Vagina (tissue), 2 donors: ENCODE measurements around the gene GPR176.

ENCODE experiments used
- POLR2A ChIP-seq, 2 donors: fragments of 450-650 bp; IDR thresholded peaks; one replicate each; pipeline ENCODE4 v1.6.1; 2017; ENCODE audit warnings: antibody characterized with exemption in 2 of 2, mild to moderate bottlenecking in 2 of 2, moderate library complexity in 2 of 2
- TF ChIP-seq, protein P1 (sequence below), 3 experiments: fragments of 450-650 bp in 2 of 3; fragments of 200-600 bp in 1 of 3; sonication (generic) in 1 of 3; IDR thresholded peaks; one replicate each; pipeline ENCODE4 v1.5.1; 2017 to 2019; ENCODE audit warnings: antibody characterized with exemption in 3 of 3, mild to moderate bottlenecking in 2 of 3, moderate library complexity in 2 of 3

DNA sequence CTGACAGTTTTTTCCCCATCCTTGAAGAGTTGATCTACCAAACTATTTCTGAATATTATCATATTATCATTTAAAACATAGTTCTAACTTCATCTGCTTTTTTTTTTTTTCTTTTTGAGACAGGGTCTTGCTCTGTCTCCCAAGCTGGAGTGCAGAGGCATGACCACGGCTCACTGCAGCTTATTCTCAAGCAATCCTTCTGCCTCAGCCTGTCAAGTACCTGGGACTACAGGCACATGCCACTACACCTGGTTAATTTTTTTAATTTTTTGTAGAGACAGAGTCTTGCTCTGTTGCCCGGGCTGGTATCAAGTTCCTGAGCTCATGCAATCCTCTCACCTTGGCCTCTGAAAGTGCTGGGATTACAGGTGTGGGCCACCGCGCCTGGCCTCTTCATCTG lies 15.2 kb upstream of the GPR176 start:
- TF ChIP-seq, protein P1, sequence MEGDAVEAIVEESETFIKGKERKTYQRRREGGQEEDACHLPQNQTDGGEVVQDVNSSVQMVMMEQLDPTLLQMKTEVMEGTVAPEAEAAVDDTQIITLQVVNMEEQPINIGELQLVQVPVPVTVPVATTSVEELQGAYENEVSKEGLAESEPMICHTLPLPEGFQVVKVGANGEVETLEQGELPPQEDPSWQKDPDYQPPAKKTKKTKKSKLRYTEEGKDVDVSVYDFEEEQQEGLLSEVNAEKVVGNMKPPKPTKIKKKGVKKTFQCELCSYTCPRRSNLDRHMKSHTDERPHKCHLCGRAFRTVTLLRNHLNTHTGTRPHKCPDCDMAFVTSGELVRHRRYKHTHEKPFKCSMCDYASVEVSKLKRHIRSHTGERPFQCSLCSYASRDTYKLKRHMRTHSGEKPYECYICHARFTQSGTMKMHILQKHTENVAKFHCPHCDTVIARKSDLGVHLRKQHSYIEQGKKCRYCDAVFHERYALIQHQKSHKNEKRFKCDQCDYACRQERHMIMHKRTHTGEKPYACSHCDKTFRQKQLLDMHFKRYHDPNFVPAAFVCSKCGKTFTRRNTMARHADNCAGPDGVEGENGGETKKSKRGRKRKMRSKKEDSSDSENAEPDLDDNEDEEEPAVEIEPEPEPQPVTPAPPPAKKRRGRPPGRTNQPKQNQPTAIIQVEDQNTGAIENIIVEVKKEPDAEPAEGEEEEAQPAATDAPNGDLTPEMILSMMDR (IDR thresholded peaks at IDR 0.05): no peak
- no peak for TF ChIP-seq POLR2A (IDR thresholded peaks at IDR 0.05)
